Measurements from ENCODE around the gene AVPR2. TPM values are rescaled to one million over a fixed set of nuclear protein-coding genes. Genes with fewer than 3 reads are reported as not detected.

AVPR2 gene
- total RNA-seq, 4 donors from 2014 or later, result 1.1 to 2.8 (median 2.6) TPM; not detected in 1

DNA sequence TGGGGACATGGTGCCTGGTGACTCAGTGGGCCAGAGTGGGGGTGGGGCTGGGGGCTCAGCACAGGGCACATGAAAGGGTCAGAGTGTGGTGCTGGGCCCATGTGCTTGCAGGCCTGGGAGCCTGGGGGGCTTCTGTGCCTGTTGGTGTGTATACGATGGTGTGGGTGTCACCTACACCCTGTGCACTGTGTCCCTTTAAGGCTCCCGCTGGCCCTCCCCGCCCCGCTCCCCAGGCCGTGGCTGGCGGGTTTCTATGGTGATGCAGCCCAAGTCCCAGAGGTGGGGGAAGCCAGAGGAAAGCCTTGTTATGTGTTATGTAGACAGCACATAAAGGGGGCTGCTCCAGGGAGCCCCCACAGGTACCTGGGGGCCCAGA is 24.0 kb upstream of the AVPR2 start:
- Histone ChIP-seq H3K4me3 (replicated peaks in 1 of 3) (no peak overlapping the region), H3K9me3 (no peaks in the 10 kb centered on the region), H3K27ac (no peak overlapping the region), H3K4me1 (no peaks in the 10 kb centered on the region), H3K36me3 (no peaks in the 10 kb centered on the region), H3K27me3 (peaks cover 19% of the 10 kb centered on the region)
- intact Hi-C loops (cut with DNase I), result no loop called here
- DNase-seq, result no peak
- TF ChIP-seq POLR2A (IDR thresholded peaks at IDR 0.05) (no peak), CTCF (IDR thresholded peaks at IDR 0.05) (no peak)
- 27% methylated on average over 3 of the region's 6 CpGs; no CpG with 5 or more reads in 1 of the 2 donors for WGBS, 2 donors

DNA sequence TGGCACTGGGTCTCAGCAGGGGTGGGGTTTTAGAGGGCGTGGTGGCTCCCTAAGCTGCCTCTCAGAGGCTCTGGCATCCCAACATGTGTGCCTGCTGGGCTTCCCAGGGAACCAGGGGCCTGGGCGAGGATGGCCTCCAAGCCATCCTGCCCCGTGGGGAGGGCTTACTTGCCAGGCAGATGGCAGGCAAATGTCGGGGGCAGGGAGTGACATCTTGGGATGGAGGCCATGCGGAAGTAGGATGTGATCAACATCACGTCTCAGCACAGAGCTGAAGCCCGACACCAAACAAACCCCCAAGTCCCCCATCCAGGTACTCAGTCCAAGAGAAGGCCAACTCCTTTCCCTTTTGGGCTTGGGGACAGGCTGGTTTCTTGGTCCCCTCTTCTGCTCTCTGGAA is 23.2 kb upstream of the AVPR2 start:
- Histone ChIP-seq H3K4me3 (replicated peaks in 1 of 3) (no peak overlapping the region), H3K27me3 (peaks cover 20% of the 10 kb centered on the region), H3K27ac (no peak overlapping the region), H3K36me3 (no peaks in the 10 kb centered on the region), H3K4me1 (no peaks in the 10 kb centered on the region), H3K9me3 (no peaks in the 10 kb centered on the region)
- no peak for DNase-seq
- intact Hi-C loops (cut with DNase I), result no loop called here
- WGBS, 2 donors, result 75% methylated on average over 1 of the region's 7 CpGs; no CpG with 5 or more reads in 1 of the 2 donors
- TF ChIP-seq CTCF (IDR thresholded peaks at IDR 0.05) (no peak), POLR2A (IDR thresholded peaks at IDR 0.05) (no peak)

DNA sequence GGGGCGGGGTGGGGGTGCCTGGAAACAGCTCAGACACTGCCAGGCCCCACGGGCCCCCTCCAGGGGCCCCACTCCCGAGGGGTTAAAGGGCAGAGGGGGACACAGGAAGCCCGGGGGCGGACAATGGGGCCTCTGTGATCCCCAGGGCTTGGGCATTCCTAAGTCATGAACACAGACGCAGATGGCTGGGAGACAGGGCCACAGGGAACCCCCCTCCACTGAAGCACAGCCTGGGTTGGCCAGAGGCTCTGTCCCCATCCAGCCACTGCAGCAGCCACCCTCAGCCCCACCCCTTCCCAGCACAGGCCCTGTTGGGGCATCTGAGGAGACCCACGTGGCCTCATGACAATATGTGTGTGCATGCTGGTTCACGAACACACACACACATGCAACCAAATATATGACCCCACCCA is 22.4 kb upstream of the AVPR2 start:
- Histone ChIP-seq H3K4me1 (no peaks in the 10 kb centered on the region), H3K4me3 (replicated peaks in 1 of 3) (no peak overlapping the region), H3K9me3 (no peaks in the 10 kb centered on the region), H3K27ac (no peak overlapping the region), H3K36me3 (no peaks in the 10 kb centered on the region), H3K27me3 (peaks cover 20% of the 10 kb centered on the region)
- intact Hi-C loops (cut with DNase I), result no loop called here
- no peak for DNase-seq
- WGBS, 2 donors, result 100% methylated on average over 1 of the region's 8 CpGs; no CpG with 5 or more reads in 1 of the 2 donors
- no peak for TF ChIP-seq CTCF (IDR thresholded peaks at IDR 0.05)
- no peak for TF ChIP-seq POLR2A (IDR thresholded peaks at IDR 0.05)

DNA sequence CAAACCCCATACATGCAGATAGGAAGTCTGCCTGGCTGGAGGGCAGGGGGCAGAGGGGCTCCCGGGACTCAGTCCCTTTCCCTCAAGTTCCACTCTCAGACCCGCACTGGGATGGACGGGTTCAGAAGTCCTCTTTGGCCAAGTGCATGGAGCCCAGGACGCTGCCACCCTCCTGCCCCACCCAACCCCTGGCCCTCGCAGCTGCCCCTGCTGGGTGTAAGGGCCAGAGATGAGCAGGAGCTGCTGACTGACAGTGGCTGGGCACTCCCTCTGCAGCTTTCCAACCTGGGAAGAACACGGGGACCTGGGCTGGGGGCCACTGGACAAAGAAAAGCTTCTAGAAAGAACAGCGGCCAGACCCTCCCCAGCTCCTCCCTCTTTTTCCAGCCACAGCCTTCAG is 21.9 kb upstream of the AVPR2 start:
- Histone ChIP-seq H3K9me3 (no peaks in the 10 kb centered on the region), H3K27me3 (peaks cover 20% of the 10 kb centered on the region), H3K36me3 (no peaks in the 10 kb centered on the region), H3K4me3 (replicated peaks in 1 of 3) (no peak overlapping the region), H3K4me1 (no peaks in the 10 kb centered on the region), H3K27ac (no peak overlapping the region)
- intact Hi-C loops (cut with DNase I), result no loop called here
- TF ChIP-seq POLR2A (IDR thresholded peaks at IDR 0.05) (no peak), CTCF (IDR thresholded peaks at IDR 0.05) (no peak)
- 30% methylated on average over 3 of the region's 7 CpGs; no CpG with 5 or more reads in 1 of the 2 donors for WGBS, 2 donors
- no peak for DNase-seq

- no peaks in the 10 kb centered on the region for H3K36me3 ChIP-seq
- 36 to 50% methylated on average over 6 to 7 of the region's 13 CpGs for WGBS, 2 donors
- no peak overlapping the region for H3K4me3 ChIP-seq (replicated peaks in 1 of 3)
- no peak for DNase-seq
- no peaks in the 10 kb centered on the region for H3K9me3 ChIP-seq
- H3K4me1 ChIP-seq, result no peaks in the 10 kb centered on the region
- no peak overlapping the region for H3K27ac ChIP-seq
- no peak for TF ChIP-seq CTCF (IDR thresholded peaks at IDR 0.05)
- no peak for TF ChIP-seq POLR2A (IDR thresholded peaks at IDR 0.05)
- H3K27me3 ChIP-seq, result peaks cover 20% of the 10 kb centered on the region
- intact Hi-C loops (cut with DNase I), result no loop called here
Measured at GRCh38 chrX:153883163-153883843, 21.2 kb upstream of the AVPR2 start.
